Esophagus squamous epithelium (tissue), 5 donors: Measurements from ENCODE around the gene TSPO2. TPM values are rescaled to one million over a fixed set of nuclear protein-coding genes. Genes with fewer than 3 reads are reported as not detected.
A peak's percentile ranks its signal among the peaks of the same experiment; 100 is the strongest.

Source experiments
- DNase-seq: peaks from one replicate; lab custom pipeline; 2025; lab: John Stamatoyannopoulos, UW
- H3K27ac ChIP-seq, 4 donors: fragments of 200-600 bp; sonication (generic); one replicate each; pipeline ENCODE4 v1.5.1; 2016 to 2019; ENCODE audit warnings: mild to moderate bottlenecking in 1 of 4
- H3K27me3 ChIP-seq, 4 donors: fragments of 200-600 bp; sonication (generic); 1 replicate in 3 of 4; 2 replicates in 1 of 4; pipeline versions ENCODE4 v1.5.1 to v1.6.0; 2017 to 2021; ENCODE audit warnings: antibody characterized with exemption in 1 of 4
- H3K36me3 ChIP-seq, 3 donors: fragments of 200-600 bp; sonication (generic); one replicate each; pipeline ENCODE4 v1.5.1; 2016 to 2019
- H3K4me1 ChIP-seq, 3 donors: fragments of 200-600 bp; sonication (generic); one replicate each; pipeline ENCODE4 v1.5.1; 2017 to 2019
- H3K4me3 ChIP-seq, 4 donors: fragments of 200-600 bp; sonication (generic); 1 replicate in 3 of 4; 2 replicates in 1 of 4; pipeline ENCODE4 v1.5.1; 2016 to 2019; ENCODE audit warnings: mild to moderate bottlenecking in 2 of 4, moderate library complexity in 1 of 4
- H3K9me3 ChIP-seq, 3 donors: fragments of 200-600 bp; sonication (generic); one replicate each; pipeline ENCODE4 v1.5.1; 2016 to 2019
- CTCF ChIP-seq, 6 experiments: fragments of 450-650 bp in 4 of 6; fragments of 200-600 bp in 2 of 6; sonication (generic) in 2 of 6; IDR thresholded peaks; one replicate each; pipeline ENCODE4 v1.5.1; 2016 to 2019; ENCODE audit warnings: antibody characterized with exemption in 6 of 6, mild to moderate bottlenecking in 4 of 6, moderate library complexity in 4 of 6
- POLR2A ChIP-seq, 4 donors: fragments of 450-650 bp; IDR thresholded peaks; one replicate each; pipeline ENCODE4 v1.6.1; 2017; ENCODE audit warnings: antibody characterized with exemption in 4 of 4, mild to moderate bottlenecking in 4 of 4, moderate library complexity in 3 of 4
- WGBS, 2 donors: methylation state at CpG; one replicate each; pipeline ENCODE4 v1.1.5; 2018; 5-methylcytosine and 5-hydroxymethylcytosine counted together
- intact Hi-C: fragments of 100-400 bp; cut with DNase I; formaldehyde crosslinking; loops from one replicate; pipeline ENCODE4 v1.15.0; 2022
- total RNA-seq, 4 donors: library from RNA; depleted of rRNA; stranded (reverse); fragments of >200 nt; gene quantifications; one replicate each; pipeline ENCODE4 v1.1.0, GENCODE V29; 2016
- donor health status: DM: yes; HTN: yes; CAD: no.

The TSPO2 gene
- total RNA-seq, 4 donors from 2014 or later, result not detected

- Histone ChIP-seq H3K27me3 (no peaks in the 10 kb centered on the region), H3K4me1 (peaks cover 9 to 38% (median 15%) of the 10 kb centered on the region in 3 donors), H3K27ac (peak overlapping the region; percentile 99), H3K36me3 (peaks cover 0 to 33% (median 0%) of the 10 kb centered on the region in 3 donors), H3K4me3 (peak overlapping the region; percentile 89 to 91 (median 89)), H3K9me3 (no peaks in the 10 kb centered on the region)
- TF ChIP-seq CTCF (IDR thresholded peaks at IDR 0.05), result no peak
- TF ChIP-seq POLR2A (IDR thresholded peaks at IDR 0.05), result no peak
- intact Hi-C loops, result no loop called here
- no peak for DNase-seq
- WGBS, 2 donors, result 0 to 3% methylated on average over 7 to 11 of the region's 16 CpGs
Measured at GRCh38 chr6:41071501-41071922, 29.2 kb downstream of the TSPO2 start.

- peak in 2 of 4 donors; percentile 73 to 79 for TF ChIP-seq POLR2A (IDR thresholded peaks at IDR 0.05)
- TF ChIP-seq CTCF (IDR thresholded peaks at IDR 0.05), result peak in 4 of 6 experiments; percentile 24 to 38 (median 34)
- peak; percentile 99 for DNase-seq
- H3K4me1 ChIP-seq, result peaks cover 9 to 45% (median 15%) of the 10 kb centered on the region in 3 donors
- peak within 1 kb of the TSS; percentile 89 to 91 (median 89) for H3K4me3 ChIP-seq
- H3K36me3 ChIP-seq, result peaks cover 0 to 33% (median 0%) of the 10 kb centered on the region in 3 donors
- WGBS, 2 donors, result 0% methylated on average over 1 of the region's 63 CpGs; no CpG with 5 or more reads in 1 of the 2 donors
- no peaks in the 10 kb centered on the region for H3K9me3 ChIP-seq
- peak within 1 kb of the TSS; percentile 99 for H3K27ac ChIP-seq
- H3K27me3 ChIP-seq, result no peaks in the 10 kb centered on the region
- intact Hi-C loops, result no loop called here
Measured at GRCh38 chr6:41071923-41072835, 29.9 kb downstream of the TSPO2 start, which contains the start of gene OARD1. Gene OARD1 (minus strand): TSS chr6:41072356. CDS start chr6:41071634, 722 bp downstream.

- intact Hi-C loops, result no loop called here
- 0% methylated on average over 7 of the region's 37 CpGs; no CpG with 5 or more reads in 1 of the 2 donors for WGBS, 2 donors
- peak; percentile 100 for DNase-seq
- no peak for TF ChIP-seq CTCF (IDR thresholded peaks at IDR 0.05)
- Histone ChIP-seq H3K27ac (peak within 1 kb of the TSS; percentile 99), H3K4me1 (peaks cover 9 to 51% (median 15%) of the 10 kb centered on the region in 3 donors), H3K4me3 (peak within 1 kb of the TSS; percentile 89 to 91 (median 89)), H3K9me3 (no peaks in the 10 kb centered on the region), H3K27me3 (no peaks in the 10 kb centered on the region), H3K36me3 (peaks cover 0 to 29% (median 0%) of the 10 kb centered on the region in 3 donors)
Measured at GRCh38 chr6:41072836-41073202, 30.6 kb downstream of the TSPO2 start, which contains the start of gene NFYA. Gene NFYA (plus strand): TSS chr6:41072974. CDS start chr6:41079090, 6,116 bp downstream.

GRCh38 chr6:41073203-41073967, 31.1 kb downstream of the TSPO2 start:
- peak overlapping the region; percentile 99 for H3K27ac ChIP-seq
- H3K27me3 ChIP-seq, result no peaks in the 10 kb centered on the region
- H3K4me1 ChIP-seq, result peaks cover 9 to 53% (median 15%) of the 10 kb centered on the region in 3 donors
- peak overlapping the region; percentile 89 to 91 (median 89) for H3K4me3 ChIP-seq
- H3K9me3 ChIP-seq, result no peaks in the 10 kb centered on the region
- intact Hi-C loops, result no loop called here
- H3K36me3 ChIP-seq, result peaks cover 0 to 23% (median 0%) of the 10 kb centered on the region in 3 donors
- DNase-seq, result peak; percentile 45
- TF ChIP-seq POLR2A (IDR thresholded peaks at IDR 0.05), result peak in 3 of 4 donors; percentile 90 to 97 (median 97)
- TF ChIP-seq CTCF (IDR thresholded peaks at IDR 0.05), result peak in 4 of 6 experiments; percentile 26 to 51 (median 48)
- WGBS, 2 donors, result 0 to 1% methylated on average over 18 to 35 of the region's 74 CpGs
